DOHH2 (cell line): ENCODE measurements around the gene CUTC.

Experiments used
- EZH2phosphoT487 ChIP-seq: fragments of 200-600 bp; sonication (generic); IDR thresholded peaks from 2 replicates; pipeline ENCODE4 v1.6.1; 2017; ENCODE audit warnings: borderline replicate concordance, mild to moderate bottlenecking, antibody characterized with exemption, low read length, moderate library complexity, mixed read lengths
- TF ChIP-seq, protein P1 (sequence below): fragments of 200-600 bp; sonication (generic); IDR thresholded peaks from one replicate; pipeline ENCODE4 v1.5.1; 2014; ENCODE audit warnings: antibody characterized with exemption, mild to moderate bottlenecking, low read depth, low read length; ENCODE audit not compliant: poor library complexity, severe bottlenecking

DNA sequence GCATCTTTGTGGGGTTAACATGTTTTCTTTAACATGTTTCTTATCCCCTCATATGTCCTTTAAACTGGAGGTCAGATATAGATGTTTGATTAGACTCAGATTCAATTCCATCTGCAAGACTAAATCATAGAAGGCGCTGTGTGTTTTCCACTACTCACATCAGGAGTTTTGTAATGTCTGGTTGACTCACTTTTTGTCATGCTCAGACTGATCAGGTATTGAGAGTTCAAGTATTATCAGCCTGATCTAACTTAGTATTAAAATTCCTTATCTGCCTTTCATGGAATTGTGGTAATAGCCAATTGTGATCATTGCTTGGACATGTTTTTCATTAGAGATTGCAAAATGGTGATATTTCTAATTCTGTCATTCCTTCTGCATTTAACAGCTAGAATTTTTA is 42.6 kb upstream of the CUTC start:
- TF ChIP-seq, protein P1, sequence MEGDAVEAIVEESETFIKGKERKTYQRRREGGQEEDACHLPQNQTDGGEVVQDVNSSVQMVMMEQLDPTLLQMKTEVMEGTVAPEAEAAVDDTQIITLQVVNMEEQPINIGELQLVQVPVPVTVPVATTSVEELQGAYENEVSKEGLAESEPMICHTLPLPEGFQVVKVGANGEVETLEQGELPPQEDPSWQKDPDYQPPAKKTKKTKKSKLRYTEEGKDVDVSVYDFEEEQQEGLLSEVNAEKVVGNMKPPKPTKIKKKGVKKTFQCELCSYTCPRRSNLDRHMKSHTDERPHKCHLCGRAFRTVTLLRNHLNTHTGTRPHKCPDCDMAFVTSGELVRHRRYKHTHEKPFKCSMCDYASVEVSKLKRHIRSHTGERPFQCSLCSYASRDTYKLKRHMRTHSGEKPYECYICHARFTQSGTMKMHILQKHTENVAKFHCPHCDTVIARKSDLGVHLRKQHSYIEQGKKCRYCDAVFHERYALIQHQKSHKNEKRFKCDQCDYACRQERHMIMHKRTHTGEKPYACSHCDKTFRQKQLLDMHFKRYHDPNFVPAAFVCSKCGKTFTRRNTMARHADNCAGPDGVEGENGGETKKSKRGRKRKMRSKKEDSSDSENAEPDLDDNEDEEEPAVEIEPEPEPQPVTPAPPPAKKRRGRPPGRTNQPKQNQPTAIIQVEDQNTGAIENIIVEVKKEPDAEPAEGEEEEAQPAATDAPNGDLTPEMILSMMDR: no peak
- no peak for TF ChIP-seq EZH2phosphoT487
